ENCODE measurements around the gene PCSK2. TPM values are rescaled to one million over a fixed set of nuclear protein-coding genes. Genes with fewer than 3 reads are reported as not detected.

Gene PCSK2
- total RNA-seq, 1 donor from 2014 or later = 46.4 TPM

- DNase-seq (ENCODE audit: extremely low spot score, unreplicated experiment) = no peak
- no peak for TF ChIP-seq CTCF (conservative IDR thresholded peaks at IDR 0.05)
- Mint-ChIP-seq H3K36me3 (no peaks in the 10 kb centered on the region), H3K4me1 (ENCODE audit: unreplicated experiment) (no peaks in the 10 kb centered on the region), H3K4me3 (no peak overlapping the region), H3K9me3 (no peaks in the 10 kb centered on the region), H3K27me3 (peaks cover 3% of the 10 kb centered on the region), H3K27ac (no peak overlapping the region)
These were observed 252.3 kb downstream of the PCSK2 start for GRCh38 chr20:17479063-17479657.

GRCh38 chr20:17480696-17481095 is 253.9 kb downstream of the PCSK2 start:
- TF ChIP-seq CTCF (conservative IDR thresholded peaks at IDR 0.05) = no peak
- DNase-seq (ENCODE audit: extremely low spot score, unreplicated experiment) = peak; percentile 58
- peaks cover 3% of the 10 kb centered on the region for H3K27me3 Mint-ChIP-seq
- H3K4me1 Mint-ChIP-seq (ENCODE audit: unreplicated experiment) = no peaks in the 10 kb centered on the region
- no peak overlapping the region for H3K4me3 Mint-ChIP-seq
- H3K36me3 Mint-ChIP-seq = no peaks in the 10 kb centered on the region
- H3K27ac Mint-ChIP-seq = no peak overlapping the region
- H3K9me3 Mint-ChIP-seq = no peaks in the 10 kb centered on the region

GRCh38 chr20:17481661-17482060 is 254.8 kb downstream of the PCSK2 start:
- H3K27me3 Mint-ChIP-seq = peaks cover 7% of the 10 kb centered on the region
- H3K4me3 Mint-ChIP-seq = no peak overlapping the region
- no peaks in the 10 kb centered on the region for H3K4me1 Mint-ChIP-seq (ENCODE audit: unreplicated experiment)
- no peak overlapping the region for H3K27ac Mint-ChIP-seq
- DNase-seq (ENCODE audit: extremely low spot score, unreplicated experiment) = peak; percentile 63
- no peaks in the 10 kb centered on the region for H3K9me3 Mint-ChIP-seq
- no peaks in the 10 kb centered on the region for H3K36me3 Mint-ChIP-seq
- no peak for TF ChIP-seq CTCF (conservative IDR thresholded peaks at IDR 0.05)

GRCh38 chr20:17482536-17482935 is 255.7 kb downstream of the PCSK2 start:
- H3K27me3 Mint-ChIP-seq = peaks cover 13% of the 10 kb centered on the region

GRCh38 chr20:17485017-17485416 is 258.2 kb downstream of the PCSK2 start:
- TF ChIP-seq CTCF (conservative IDR thresholded peaks at IDR 0.05) = no peak
- DNase-seq (ENCODE audit: extremely low spot score, unreplicated experiment) = no peak
- Mint-ChIP-seq H3K4me3 (no peak overlapping the region), H3K27me3 (peaks cover 13% of the 10 kb centered on the region), H3K27ac (no peak overlapping the region), H3K9me3 (no peaks in the 10 kb centered on the region), H3K4me1 (ENCODE audit: unreplicated experiment) (no peaks in the 10 kb centered on the region), H3K36me3 (no peaks in the 10 kb centered on the region)

More at GRCh38 chr20:17482536-17482935, 255.7 kb downstream of the PCSK2 start:
- TF ChIP-seq CTCF (conservative IDR thresholded peaks at IDR 0.05) = no peak
- Mint-ChIP-seq H3K4me3 (no peak overlapping the region), H3K4me1 (ENCODE audit: unreplicated experiment) (no peaks in the 10 kb centered on the region), H3K9me3 (no peaks in the 10 kb centered on the region), H3K36me3 (no peaks in the 10 kb centered on the region), H3K27ac (no peak overlapping the region)
- DNase-seq (ENCODE audit: extremely low spot score, unreplicated experiment) = peak; percentile 15
